ENCODE data around the gene PDSS2.
A peak's percentile ranks its signal among the peaks of the same experiment; 100 is the strongest.
"Not testable (repeated sequence)": the region's sequence is repeated elsewhere in the genome, so short reads cannot be mapped to it uniquely, and the experiment has no call there.

PDSS2 gene

GRCh38 chr6:107459283-107460082, at the start of gene PDSS2:
PDSS2 (minus strand) TSS chr6:107459564; CDS start chr6:107459285, 279 bp downstream.
- peak; percentile 100 for DNase-seq

- no peak for DNase-seq
These were observed 46.8 kb upstream of the PDSS2 start for GRCh38 chr6:107506145-107506544.

GRCh38 chr6:107504270-107505026, 45.1 kb upstream of the PDSS2 start:
- DNase-seq, result no peak

GRCh38 chr6:107496892-107497684, 37.7 kb upstream of the PDSS2 start:
- DNase-seq, result no peak

GRCh38 chr6:107495971-107496370, 36.6 kb upstream of the PDSS2 start:
- DNase-seq, result no peak

- no peak for DNase-seq
These were observed 35.9 kb upstream of the PDSS2 start for GRCh38 chr6:107495196-107495643.

- no peak for DNase-seq
These were observed 34.0 kb upstream of the PDSS2 start for GRCh38 chr6:107493158-107494057.

GRCh38 chr6:107491760-107492660, 32.6 kb upstream of the PDSS2 start:
- no peak for DNase-seq

GRCh38 chr6:107491138-107491609, 31.8 kb upstream of the PDSS2 start:
- DNase-seq, result no peak

GRCh38 chr6:107490566-107491137, 31.3 kb upstream of the PDSS2 start:
- DNase-seq, result no peak

GRCh38 chr6:107489636-107490565, 30.5 kb upstream of the PDSS2 start, which contains the start of gene SOBP:
SOBP (plus strand) TSS chr6:107490117; CDS start chr6:107490617, 500 bp downstream.
- DNase-seq, result peak; percentile 74

- peak; percentile 66 for DNase-seq
These were observed 29.7 kb upstream of the PDSS2 start for GRCh38 chr6:107488875-107489635.

GRCh38 chr6:107488174-107488874, 29.0 kb upstream of the PDSS2 start:
- DNase-seq, result no peak

- DNase-seq, result no peak
These were observed 25.8 kb upstream of the PDSS2 start for GRCh38 chr6:107485157-107485556.

GRCh38 chr6:107479089-107479690, 19.8 kb upstream of the PDSS2 start:
- DNase-seq, result no peak

GRCh38 chr6:107475826-107476225, 16.5 kb upstream of the PDSS2 start:
- not testable (repeated sequence) for DNase-seq

- not testable (repeated sequence) for DNase-seq
These were observed 16.0 kb upstream of the PDSS2 start for GRCh38 chr6:107475360-107475759.

Measured in activated effector memory CD4-positive, alpha-beta T cell treated with anti-CD3 and anti-CD28 coated beads, Interleukin-2, amount 50 U/mL, for 16 hours (primary cell).